Esophagus muscularis mucosa (tissue), 4 donors: ENCODE measurements around the gene ELF2. TPM values are rescaled to one million over a fixed set of nuclear protein-coding genes. Genes with fewer than 3 reads are reported as not detected.

Source experiments
- DNase-seq: peaks from one replicate; pipeline ENCODE4 v3.0.0-alpha.2; 2017; ENCODE audit errors: extremely low spot score
- H3K27ac ChIP-seq, 4 donors: fragments of 200-600 bp; sonication (generic); replicated peaks in 1 of 4; 1 replicate in 3 of 4; 2 replicates in 1 of 4; pipeline ENCODE4 v1.5.1; 2016 to 2019; ENCODE audit warnings: mild to moderate bottlenecking in 1 of 4
- H3K27me3 ChIP-seq, 4 donors: fragments of 200-600 bp; sonication (generic); one replicate each; pipeline versions ENCODE4 v1.5.1 to v1.6.0; 2016 to 2019
- H3K36me3 ChIP-seq, 4 donors: fragments of 200-600 bp; sonication (generic); one replicate each; pipeline ENCODE4 v1.5.1; 2016 to 2019
- H3K4me1 ChIP-seq, 4 donors: fragments of 200-600 bp; sonication (generic); one replicate each; pipeline ENCODE4 v1.5.1; 2016 to 2019
- H3K4me3 ChIP-seq, 4 donors: fragments of 200-600 bp; sonication (generic); 1 replicate in 2 of 4; 2 replicates in 2 of 4; pipeline ENCODE4 v1.5.1; 2016 to 2019; ENCODE audit warnings: mild to moderate bottlenecking in 4 of 4, moderate library complexity in 1 of 4
- H3K9me3 ChIP-seq, 4 donors: fragments of 200-600 bp; sonication (generic); 1 replicate in 3 of 4; 2 replicates in 1 of 4; pipeline ENCODE4 v1.5.1; 2016 to 2019
- EP300 ChIP-seq: sonication (generic); formaldehyde crosslinking; IDR thresholded peaks from one replicate; pipeline ENCODE4 v1.6.1; 2017; ENCODE audit warnings: antibody characterized with exemption
- POLR2A ChIP-seq: fragments of 450-650 bp; IDR thresholded peaks from one replicate; pipeline ENCODE4 v1.6.1; 2017; ENCODE audit warnings: antibody characterized with exemption, moderate library complexity, mild to moderate bottlenecking, low read depth
- POLR2AphosphoS5 ChIP-seq, 2 donors: sonication (generic); formaldehyde crosslinking; IDR thresholded peaks; one replicate each; pipeline ENCODE4 v1.6.1; 2017; ENCODE audit warnings: antibody characterized with exemption in 2 of 2
- WGBS: methylation state at CpG from one replicate; pipeline ENCODE4 v1.1.5; 2018; 5-methylcytosine and 5-hydroxymethylcytosine counted together
- intact Hi-C: fragments of 100-400 bp; cut with DNase I; formaldehyde crosslinking; loops from one replicate; pipeline ENCODE4 v1.15.1; 2023
- total RNA-seq, 4 donors: library from RNA; depleted of rRNA; stranded (reverse); fragments of >200 nt; gene quantifications; one replicate each; pipeline versions ENCODE4 v1.1.0 to v1.2.1, GENCODE V29; 2016
- TF ChIP-seq, protein P1 (sequence below), 3 experiments: fragments of 200-600 bp in 2 of 3; fragments of 450-650 bp in 1 of 3; sonication (generic) in 2 of 3; IDR thresholded peaks; one replicate each; pipeline ENCODE4 v1.5.1; 2017 to 2019; ENCODE audit warnings: antibody characterized with exemption in 3 of 3, mild to moderate bottlenecking in 2 of 3, moderate library complexity in 1 of 3

ELF2 gene
- total RNA-seq, 4 donors from 2014 or later: 52.3 to 68.5 (median 60.7) TPM

DNA sequence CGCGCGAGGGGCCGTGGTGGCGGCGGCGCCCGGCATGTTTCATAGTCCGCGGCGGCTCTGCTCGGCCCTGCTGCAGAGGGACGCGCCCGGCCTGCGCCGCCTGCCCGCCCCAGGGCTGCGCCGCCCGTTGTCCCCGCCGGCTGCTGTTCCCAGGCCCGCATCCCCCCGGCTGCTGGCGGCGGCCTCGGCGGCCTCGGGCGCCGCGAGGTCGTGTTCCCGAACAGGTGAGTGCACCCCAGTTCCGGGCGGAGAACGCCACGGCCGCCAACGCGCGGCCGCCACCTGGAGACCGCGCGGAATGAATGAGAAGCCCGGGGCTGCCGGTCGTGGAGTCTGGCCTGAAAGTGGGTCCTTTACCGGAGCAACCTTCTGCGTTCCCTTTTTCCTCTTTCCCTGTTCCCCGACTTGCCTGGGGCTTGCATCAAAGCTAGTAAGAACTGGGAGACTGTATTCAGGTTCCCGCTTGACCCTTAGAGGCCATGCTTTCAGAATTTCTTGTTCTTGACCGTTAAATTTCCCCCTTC, 161.0 kb downstream of the ELF2 start:
- peak overlapping the region; percentile 71 to 90 (median 83) for H3K4me3 ChIP-seq
- H3K4me1 ChIP-seq: peaks cover 19 to 38% (median 31%) of the 10 kb centered on the region in 4 donors
- TF ChIP-seq, protein P1, sequence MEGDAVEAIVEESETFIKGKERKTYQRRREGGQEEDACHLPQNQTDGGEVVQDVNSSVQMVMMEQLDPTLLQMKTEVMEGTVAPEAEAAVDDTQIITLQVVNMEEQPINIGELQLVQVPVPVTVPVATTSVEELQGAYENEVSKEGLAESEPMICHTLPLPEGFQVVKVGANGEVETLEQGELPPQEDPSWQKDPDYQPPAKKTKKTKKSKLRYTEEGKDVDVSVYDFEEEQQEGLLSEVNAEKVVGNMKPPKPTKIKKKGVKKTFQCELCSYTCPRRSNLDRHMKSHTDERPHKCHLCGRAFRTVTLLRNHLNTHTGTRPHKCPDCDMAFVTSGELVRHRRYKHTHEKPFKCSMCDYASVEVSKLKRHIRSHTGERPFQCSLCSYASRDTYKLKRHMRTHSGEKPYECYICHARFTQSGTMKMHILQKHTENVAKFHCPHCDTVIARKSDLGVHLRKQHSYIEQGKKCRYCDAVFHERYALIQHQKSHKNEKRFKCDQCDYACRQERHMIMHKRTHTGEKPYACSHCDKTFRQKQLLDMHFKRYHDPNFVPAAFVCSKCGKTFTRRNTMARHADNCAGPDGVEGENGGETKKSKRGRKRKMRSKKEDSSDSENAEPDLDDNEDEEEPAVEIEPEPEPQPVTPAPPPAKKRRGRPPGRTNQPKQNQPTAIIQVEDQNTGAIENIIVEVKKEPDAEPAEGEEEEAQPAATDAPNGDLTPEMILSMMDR (IDR thresholded peaks at IDR 0.05): peak in 1 of 3 experiments; percentile 5
- TF ChIP-seq POLR2A: no peak
- peak overlapping the region; percentile 90 to 95 (median 90) for H3K27ac ChIP-seq
- H3K9me3 ChIP-seq: no peaks in the 10 kb centered on the region
- no peak for DNase-seq
- intact Hi-C loops: loop anchor here (5.0 kb wide), 1 partner anchor 286 kb away; the partner anchor contains the start of genes NAA15 and NDUFC1
- WGBS: 0% methylated on average over 17 of the region's 55 CpGs
- no peaks in the 10 kb centered on the region for H3K36me3 ChIP-seq
- no peaks in the 10 kb centered on the region for H3K27me3 ChIP-seq

DNA sequence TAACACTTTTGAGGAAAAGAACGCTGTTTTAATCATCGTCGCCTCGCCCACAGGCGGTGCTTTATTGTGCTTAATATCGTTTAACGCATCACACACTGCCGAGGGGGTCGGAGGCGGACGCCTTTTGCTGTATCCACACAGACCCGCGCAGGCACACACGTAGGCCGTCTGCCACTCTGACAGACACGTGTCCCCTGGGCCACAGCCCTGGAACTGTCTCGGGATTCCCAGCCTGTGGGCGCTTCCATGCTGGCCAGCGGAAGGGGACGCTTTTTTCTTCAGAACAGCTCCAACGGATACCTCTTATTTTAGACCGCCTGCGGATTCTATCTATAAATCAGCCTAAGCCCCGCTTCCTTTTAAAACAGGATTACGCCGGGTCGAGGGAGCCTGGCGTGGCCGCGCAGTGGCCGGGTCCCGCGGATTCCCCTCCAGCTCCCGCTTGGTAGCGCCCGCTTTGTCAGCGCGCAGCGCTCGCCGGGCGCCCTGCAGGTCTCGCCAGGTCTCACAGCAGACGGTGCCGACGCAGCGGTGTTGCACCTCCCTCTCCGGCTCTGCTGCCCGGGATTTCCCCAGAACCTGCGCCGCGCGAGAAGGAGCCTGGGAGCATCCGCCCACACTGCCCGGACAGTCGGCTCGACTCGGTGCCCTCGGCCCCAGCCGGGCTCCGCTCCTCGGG, 161.6 kb downstream of the ELF2 start, which contains the start of gene NOCT:
Gene NOCT (plus strand): TSS at position 513 of the 679 bp plus-strand sequence. CDS start 201 bp downstream, outside the sequence.
- intact Hi-C loops: loop anchor here (5.0 kb wide), 1 partner anchor 287 kb away; the partner anchor contains the start of genes NAA15 and NDUFC1
- peak; percentile 96 for DNase-seq
- Histone ChIP-seq H3K4me1 (peaks cover 19 to 38% (median 31%) of the 10 kb centered on the region in 4 donors), H3K27me3 (no peaks in the 10 kb centered on the region), H3K27ac (peak within 1 kb of the TSS; percentile 90 to 95 (median 90)), H3K36me3 (no peaks in the 10 kb centered on the region), H3K4me3 (peak within 1 kb of the TSS; percentile 71 to 90 (median 83)), H3K9me3 (no peaks in the 10 kb centered on the region)
- TF ChIP-seq EP300 (no peak), POLR2A (peak; percentile 74), POLR2AphosphoS5 (IDR thresholded peaks at IDR 0.05) (peak; percentile 94 to 96)
- TF ChIP-seq, protein P1 (IDR thresholded peaks at IDR 0.05): peak; percentile 9 to 31 (median 16)
- WGBS: under 1% methylated on average over 33 of the region's 62 CpGs

DNA sequence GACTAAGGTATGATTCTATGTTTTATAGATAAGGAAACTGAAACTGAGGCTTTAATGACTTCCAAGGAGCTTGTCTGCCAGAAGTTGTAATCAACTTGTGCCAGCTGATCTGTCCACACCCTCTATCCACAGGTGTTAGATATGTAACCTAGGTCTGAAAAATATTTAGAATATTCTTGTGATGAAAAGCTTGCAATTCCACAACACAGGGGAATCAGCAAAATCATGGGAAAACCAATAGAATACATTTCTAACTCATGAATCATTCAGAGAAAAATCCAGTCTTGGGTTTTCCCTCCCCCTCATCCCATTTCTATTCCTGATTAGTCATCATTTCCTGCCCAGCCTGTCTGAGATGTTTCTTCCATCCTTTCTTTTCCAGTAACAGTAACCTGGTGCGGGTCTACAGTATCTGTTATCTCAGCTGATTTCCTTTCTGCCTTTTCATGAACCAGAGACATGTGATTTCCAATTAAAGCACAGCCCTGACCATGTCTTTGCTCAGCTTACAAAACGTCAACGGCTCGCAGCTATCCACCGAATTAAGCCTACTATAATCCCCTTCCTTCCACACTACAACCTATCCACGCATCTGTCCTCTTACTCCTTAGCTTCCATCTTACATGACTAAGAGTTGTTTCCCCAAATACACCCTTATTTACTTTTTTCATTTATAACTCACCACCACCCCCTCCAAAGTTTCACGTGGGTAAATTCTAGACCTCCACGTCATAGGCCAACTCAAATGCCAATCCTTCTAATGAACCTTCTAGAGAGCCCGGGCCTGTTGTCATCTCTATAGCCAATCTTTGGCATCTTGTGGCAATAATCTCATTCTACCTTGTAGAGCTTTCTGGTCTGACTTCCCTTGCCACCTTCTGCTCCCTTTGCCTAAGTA, 162.4 kb downstream of the ELF2 start:
- no peaks in the 10 kb centered on the region for H3K9me3 ChIP-seq
- H3K4me3 ChIP-seq: peak overlapping the region; percentile 71 to 90 (median 83)
- peak overlapping the region; percentile 90 to 95 (median 90) for H3K27ac ChIP-seq
- peaks cover 19 to 38% (median 31%) of the 10 kb centered on the region in 4 donors for H3K4me1 ChIP-seq
- intact Hi-C loops: loop anchor here (5.0 kb wide), 1 partner anchor 288 kb away; the partner anchor contains the start of genes NAA15 and NDUFC1
- no peak for DNase-seq
- no peaks in the 10 kb centered on the region for H3K36me3 ChIP-seq
- peak in 1 of 2 donors; percentile 44 for TF ChIP-seq POLR2AphosphoS5 (IDR thresholded peaks at IDR 0.05)
- no peak for TF ChIP-seq POLR2A
- no peaks in the 10 kb centered on the region for H3K27me3 ChIP-seq
- 23% methylated on average over 9 of the region's 9 CpGs for WGBS

DNA sequence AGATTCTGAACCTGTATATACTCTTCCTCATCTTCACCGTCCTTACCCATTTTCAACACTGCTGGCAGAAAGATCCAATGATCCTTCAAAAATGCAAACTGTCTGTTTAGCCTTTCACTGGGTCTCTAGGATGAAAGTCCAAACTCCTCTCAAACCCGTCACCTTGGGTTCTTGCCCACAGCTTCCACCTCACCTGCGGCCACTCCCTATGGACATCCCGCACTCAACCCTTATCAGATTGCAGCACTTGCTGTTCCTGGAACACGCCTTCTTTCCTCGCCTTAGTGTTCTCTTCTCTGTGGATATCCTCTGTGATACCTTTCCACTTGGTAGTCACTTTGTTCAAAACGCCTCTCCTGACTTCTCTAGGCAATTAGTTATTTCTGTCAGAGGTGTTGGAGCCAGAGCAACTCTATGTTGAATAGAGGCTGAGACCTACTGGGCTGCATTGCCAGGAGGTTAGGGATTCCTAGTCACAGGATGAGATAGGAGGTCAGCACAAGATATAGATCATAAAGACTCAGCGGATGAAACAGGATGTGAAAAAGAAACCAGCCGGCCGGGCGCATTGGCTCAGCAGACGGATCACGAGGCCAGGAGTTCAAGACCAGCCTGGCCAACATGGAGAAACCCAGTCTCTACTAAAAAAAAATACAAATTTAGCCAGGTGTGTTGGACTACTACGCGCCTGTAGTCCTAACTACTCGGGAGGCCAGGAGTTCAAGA, 165.6 kb downstream of the ELF2 start:
- intact Hi-C loops: no loop called here
- Histone ChIP-seq H3K4me3 (no peak overlapping the region), H3K36me3 (no peaks in the 10 kb centered on the region), H3K4me1 (peaks cover 15 to 18% (median 16%) of the 10 kb centered on the region in 4 donors), H3K27me3 (no peaks in the 10 kb centered on the region), H3K27ac (no peak overlapping the region), H3K9me3 (no peaks in the 10 kb centered on the region)
- DNase-seq: no peak
- TF ChIP-seq EP300 (no peak), POLR2AphosphoS5 (IDR thresholded peaks at IDR 0.05) (no peak), POLR2A (no peak)
- TF ChIP-seq, protein P1 (IDR thresholded peaks at IDR 0.05): no peak
- whole genome bisulfite sequencing: 88% methylated on average over 16 of the region's 16 CpGs
